Ishikawa (cell line): Measurements from ENCODE around the gene MFSD6L.

Experiments used
- CEBPB ChIP-seq: IDR thresholded peaks from 2 replicates; pipeline ENCODE4 v1.6.1; 2012
- CREB1 ChIP-seq: IDR thresholded peaks from 2 replicates; pipeline ENCODE4 v1.6.1; 2012; ENCODE audit warnings: low read depth
- EP300 ChIP-seq: IDR thresholded peaks from 2 replicates; pipeline ENCODE4 v1.6.1; 2012; ENCODE audit warnings: borderline replicate concordance
- REST ChIP-seq: IDR thresholded peaks from 2 replicates; pipeline ENCODE4 v1.6.1; 2012; ENCODE audit warnings: low read depth, mild to moderate bottlenecking
- TAF1 ChIP-seq: IDR thresholded peaks from 2 replicates; pipeline ENCODE4 v1.6.1; 2012; ENCODE audit warnings: low read depth, mild to moderate bottlenecking
- TCF12 ChIP-seq: IDR thresholded peaks from 2 replicates; pipeline ENCODE4 v1.6.1; 2012; ENCODE audit warnings: low read depth
- USF1 ChIP-seq: IDR thresholded peaks from 2 replicates; pipeline ENCODE4 v1.6.1; 2012
- YY1 ChIP-seq: IDR thresholded peaks from 2 replicates; pipeline ENCODE4 v1.6.1; 2012; ENCODE audit warnings: low read depth

GRCh38 chr17:8830141-8830540, 31.0 kb upstream of the MFSD6L start:
- TF ChIP-seq TCF12 = no peak
- TF ChIP-seq EP300 = no peak
- no peak for TF ChIP-seq CEBPB
- TF ChIP-seq TAF1 = no peak
- TF ChIP-seq CREB1 = no peak
- TF ChIP-seq REST = no peak
- no peak for TF ChIP-seq YY1
- TF ChIP-seq USF1 = no peak
